Dendritic cell treated with granulocyte-macrophage colony-stimulating factor and Interleukin-4, amounts not matched to agents 40 ng/mL and 50 ng/mL, for 4 days (primary cell): ENCODE measurements around the gene CUBN.

Experiments used
- H3K27ac Mint-ChIP-seq: one replicate; pipeline ENCODE4 v1.8.0; 2022; ENCODE audit warnings: mild to moderate bottlenecking, mixed read lengths
- H3K27me3 Mint-ChIP-seq: one replicate; pipeline ENCODE4 v1.8.0; 2022; ENCODE audit warnings: mild to moderate bottlenecking, mixed read lengths
- H3K36me3 Mint-ChIP-seq: one replicate; pipeline ENCODE4 v1.8.0; 2022; ENCODE audit warnings: low read depth, mixed read lengths
- H3K4me1 Mint-ChIP-seq: one replicate; pipeline ENCODE4 v1.8.0; 2022; ENCODE audit warnings: low read depth, mixed read lengths
- H3K4me3 Mint-ChIP-seq: one replicate; pipeline ENCODE4 v1.8.0; 2022; ENCODE audit warnings: mild to moderate bottlenecking, moderate library complexity, mixed read lengths
- H3K9me3 Mint-ChIP-seq: one replicate; pipeline ENCODE4 v1.8.0; 2022; ENCODE audit warnings: mixed read lengths
- intact Hi-C: fragments of 100-400 bp; cut with micrococcal nuclease; formaldehyde crosslinking; loops from one replicate; pipeline ENCODE4 v1.15.0; 2022

The CUBN gene

GRCh38 chr10:16814012-16814411 is 315.6 kb downstream of the CUBN start:
- Mint-ChIP-seq H3K4me1 (peaks cover 53% of the 10 kb centered on the region), H3K27ac (no peak overlapping the region), H3K9me3 (no peaks in the 10 kb centered on the region)

DNA sequence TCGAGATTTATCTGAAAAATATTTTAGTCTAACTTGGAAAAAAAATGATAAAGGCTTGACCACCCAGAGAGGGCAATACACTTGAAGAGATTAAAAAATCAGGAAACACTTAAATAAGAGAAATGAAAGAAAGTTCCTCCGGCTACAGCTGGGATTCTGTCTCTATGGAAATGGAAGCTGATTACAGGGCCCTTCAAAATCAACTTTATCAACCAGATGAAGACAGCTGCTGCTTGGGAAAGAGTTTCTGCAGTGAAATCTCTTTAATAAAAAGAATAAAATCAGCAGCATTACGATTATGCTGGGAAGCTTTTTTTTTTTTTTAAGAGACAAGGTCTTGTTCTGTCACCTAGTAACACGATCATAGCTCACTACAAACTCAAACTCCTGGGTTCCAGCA is 316.9 kb downstream of the CUBN start:
- no peaks in the 10 kb centered on the region for H3K9me3 Mint-ChIP-seq

More at GRCh38 chr10:16814012-16814411, 315.6 kb downstream of the CUBN start:
- no peaks in the 10 kb centered on the region for H3K27me3 Mint-ChIP-seq
- intact Hi-C loops = loop anchor here (10.0 kb wide), 1 partner anchor 1841 kb away; the partner anchor contains the start of genes ARL5B and NSUN6
- H3K4me3 Mint-ChIP-seq = no peak overlapping the region
- peaks cover 31% of the 10 kb centered on the region for H3K36me3 Mint-ChIP-seq

GRCh38 chr10:16811765-16812164 is 317.8 kb downstream of the CUBN start:
- intact Hi-C loops = loop anchor here (10.0 kb wide), 1 partner anchor 1843 kb away; the partner anchor contains the start of genes ARL5B and NSUN6
- no peak overlapping the region for H3K27ac Mint-ChIP-seq
- H3K36me3 Mint-ChIP-seq = peaks cover 34% of the 10 kb centered on the region

More for the DNA sequence above, 316.9 kb downstream of the CUBN start:
- Mint-ChIP-seq H3K27ac (no peak overlapping the region), H3K4me1 (peaks cover 44% of the 10 kb centered on the region), H3K4me3 (no peak overlapping the region), H3K36me3 (peaks cover 37% of the 10 kb centered on the region), H3K27me3 (no peaks in the 10 kb centered on the region)
- intact Hi-C loops = loop anchor here (10.0 kb wide), 1 partner anchor 1842 kb away; the partner anchor contains the start of genes ARL5B and NSUN6

DNA sequence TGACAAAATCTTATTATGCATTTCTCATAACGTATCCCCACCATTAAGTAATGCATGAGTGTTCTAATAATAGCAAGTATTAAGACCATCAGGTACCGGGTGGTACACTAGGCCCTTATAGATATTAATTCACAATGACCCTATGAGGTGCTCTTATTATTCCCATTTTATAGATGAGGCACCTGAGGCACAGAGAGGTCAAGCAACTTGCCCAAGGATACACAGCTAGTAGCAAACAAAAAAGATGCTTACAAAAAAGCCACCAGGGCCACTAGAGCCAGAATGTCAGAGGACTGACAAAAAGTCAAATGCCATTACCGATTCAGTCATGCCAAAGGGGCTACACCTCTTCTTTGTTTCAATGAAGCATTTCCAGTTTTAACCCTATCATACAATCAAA is 318.3 kb downstream of the CUBN start:
- H3K4me1 Mint-ChIP-seq = peaks cover 40% of the 10 kb centered on the region
- intact Hi-C loops = loop anchor here (10.0 kb wide), 1 partner anchor 1844 kb away; the partner anchor contains the start of genes ARL5B and NSUN6
- no peaks in the 10 kb centered on the region for H3K27me3 Mint-ChIP-seq
- peaks cover 33% of the 10 kb centered on the region for H3K36me3 Mint-ChIP-seq
- H3K9me3 Mint-ChIP-seq = no peaks in the 10 kb centered on the region
- H3K27ac Mint-ChIP-seq = no peak overlapping the region
- H3K4me3 Mint-ChIP-seq = no peak overlapping the region

More at GRCh38 chr10:16811765-16812164, 317.8 kb downstream of the CUBN start:
- Mint-ChIP-seq H3K27me3 (no peaks in the 10 kb centered on the region), H3K4me3 (no peak overlapping the region), H3K4me1 (peaks cover 44% of the 10 kb centered on the region), H3K9me3 (no peaks in the 10 kb centered on the region)

GRCh38 chr10:16809074-16809718 is 320.4 kb downstream of the CUBN start:
- Mint-ChIP-seq H3K36me3 (peaks cover 31% of the 10 kb centered on the region), H3K27me3 (no peaks in the 10 kb centered on the region), H3K4me3 (no peak overlapping the region), H3K9me3 (no peaks in the 10 kb centered on the region), H3K4me1 (peaks cover 19% of the 10 kb centered on the region), H3K27ac (no peak overlapping the region)
- intact Hi-C loops = loop anchor here (1.0 kb wide), 1 partner anchor 907 kb away; no protein-coding TSS in a partner anchor

- peaks cover 22% of the 10 kb centered on the region for H3K36me3 Mint-ChIP-seq
- no peak overlapping the region for H3K4me3 Mint-ChIP-seq
- peaks cover 25% of the 10 kb centered on the region for H3K4me1 Mint-ChIP-seq
- H3K27me3 Mint-ChIP-seq = no peaks in the 10 kb centered on the region
- no peaks in the 10 kb centered on the region for H3K9me3 Mint-ChIP-seq
- H3K27ac Mint-ChIP-seq = no peak overlapping the region
- intact Hi-C loops = no loop called here
Observed at GRCh38 chr10:16804123-16804522, 325.5 kb downstream of the CUBN start.

- peaks cover 25% of the 10 kb centered on the region for H3K4me1 Mint-ChIP-seq
- H3K27ac Mint-ChIP-seq = no peak overlapping the region
- intact Hi-C loops = no loop called here
- H3K27me3 Mint-ChIP-seq = no peaks in the 10 kb centered on the region
- H3K36me3 Mint-ChIP-seq = peaks cover 25% of the 10 kb centered on the region
- no peak overlapping the region for H3K4me3 Mint-ChIP-seq
- H3K9me3 Mint-ChIP-seq = no peaks in the 10 kb centered on the region
Observed at GRCh38 chr10:16803464-16803863, 326.1 kb downstream of the CUBN start.

GRCh38 chr10:16799621-16800020 is 330.0 kb downstream of the CUBN start:
- H3K4me1 Mint-ChIP-seq = peaks cover 35% of the 10 kb centered on the region
- H3K4me3 Mint-ChIP-seq = no peak overlapping the region
- intact Hi-C loops = no loop called here
- H3K27ac Mint-ChIP-seq = no peak overlapping the region
- peaks cover 28% of the 10 kb centered on the region for H3K36me3 Mint-ChIP-seq
- no peaks in the 10 kb centered on the region for H3K9me3 Mint-ChIP-seq
- no peaks in the 10 kb centered on the region for H3K27me3 Mint-ChIP-seq

DNA sequence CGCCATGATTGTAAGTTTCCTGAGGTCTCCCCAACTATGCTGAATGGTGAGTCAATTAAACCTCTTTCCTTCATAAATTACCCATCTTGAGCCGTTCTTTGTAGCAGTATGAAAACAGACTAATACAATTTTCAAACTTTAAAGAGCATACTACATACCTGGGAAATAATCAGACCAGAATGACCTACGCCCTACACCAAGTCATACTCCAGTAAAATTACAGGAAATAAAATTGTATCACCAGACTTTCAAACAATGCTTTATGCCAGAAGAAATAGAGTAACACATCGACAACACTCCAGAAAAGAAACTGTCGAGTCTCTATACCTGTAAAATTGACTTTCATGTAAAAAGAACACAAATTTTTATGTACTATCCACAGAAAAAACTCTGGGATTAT is 331.0 kb downstream of the CUBN start:
- Mint-ChIP-seq H3K36me3 (peaks cover 28% of the 10 kb centered on the region), H3K4me1 (peaks cover 35% of the 10 kb centered on the region), H3K27me3 (no peaks in the 10 kb centered on the region), H3K27ac (no peak overlapping the region), H3K4me3 (no peak overlapping the region), H3K9me3 (no peaks in the 10 kb centered on the region)
- intact Hi-C loops = no loop called here

- intact Hi-C loops = no loop called here
- Mint-ChIP-seq H3K9me3 (no peaks in the 10 kb centered on the region), H3K4me3 (no peak overlapping the region), H3K27me3 (no peaks in the 10 kb centered on the region), H3K27ac (no peak overlapping the region), H3K36me3 (peaks cover 44% of the 10 kb centered on the region), H3K4me1 (peaks cover 23% of the 10 kb centered on the region)
Observed at GRCh38 chr10:16795410-16796073, 334.1 kb downstream of the CUBN start.

DNA sequence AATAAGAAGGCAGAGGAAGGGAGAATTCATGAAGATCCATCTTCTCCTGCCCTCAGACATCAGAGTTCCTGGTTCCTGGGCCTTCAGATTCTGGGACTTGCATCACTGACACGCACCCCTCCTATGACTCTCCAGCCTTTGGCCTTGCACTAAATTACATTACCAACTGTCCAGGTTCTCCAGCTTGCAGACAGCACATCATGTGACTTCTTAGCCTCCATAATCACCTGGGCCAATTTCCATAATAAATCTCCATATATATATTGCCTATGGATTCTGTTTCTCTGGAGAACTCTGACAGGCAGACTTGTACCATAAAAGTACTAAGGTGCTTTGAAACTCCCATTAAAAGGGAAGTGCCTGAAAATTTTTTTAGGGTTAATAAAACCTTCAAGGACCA is 335.6 kb downstream of the CUBN start:
- Mint-ChIP-seq H3K27ac (no peak overlapping the region), H3K36me3 (peaks cover 51% of the 10 kb centered on the region), H3K4me1 (peaks cover 11% of the 10 kb centered on the region), H3K27me3 (no peaks in the 10 kb centered on the region), H3K4me3 (no peak overlapping the region), H3K9me3 (no peaks in the 10 kb centered on the region)
- intact Hi-C loops = no loop called here

DNA sequence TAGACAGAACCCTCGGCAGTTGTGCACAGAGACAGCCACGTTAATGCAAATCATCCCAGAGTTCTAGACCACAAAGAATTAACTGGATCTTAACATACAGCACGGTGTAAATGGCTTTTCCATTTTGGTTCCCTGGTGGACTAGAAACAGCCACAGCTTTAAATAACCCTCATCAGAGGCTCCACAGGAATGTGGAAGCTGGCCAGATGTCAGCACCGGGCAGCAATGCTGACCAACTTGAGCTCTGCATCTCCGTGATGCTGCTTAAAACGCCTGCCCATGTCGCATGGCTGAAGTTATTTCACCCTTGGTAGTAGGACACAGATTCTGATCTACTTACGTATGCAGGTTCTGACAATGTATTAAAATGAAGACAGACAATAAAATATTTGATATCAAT is 336.9 kb downstream of the CUBN start:
- H3K4me3 Mint-ChIP-seq = no peak overlapping the region

GRCh38 chr10:16789765-16790164 is 339.8 kb downstream of the CUBN start:
- peaks cover 66% of the 10 kb centered on the region for H3K36me3 Mint-ChIP-seq
- H3K4me1 Mint-ChIP-seq = no peaks in the 10 kb centered on the region
- H3K4me3 Mint-ChIP-seq = no peak overlapping the region
- H3K27me3 Mint-ChIP-seq = no peaks in the 10 kb centered on the region
- H3K27ac Mint-ChIP-seq = no peak overlapping the region
- peaks cover 6% of the 10 kb centered on the region for H3K9me3 Mint-ChIP-seq
- intact Hi-C loops = no loop called here

More for the DNA sequence above, 336.9 kb downstream of the CUBN start:
- intact Hi-C loops = no loop called here
- H3K9me3 Mint-ChIP-seq = no peaks in the 10 kb centered on the region
- peaks cover 11% of the 10 kb centered on the region for H3K4me1 Mint-ChIP-seq
- peaks cover 55% of the 10 kb centered on the region for H3K36me3 Mint-ChIP-seq
- no peak overlapping the region for H3K27ac Mint-ChIP-seq
- H3K27me3 Mint-ChIP-seq = no peaks in the 10 kb centered on the region

GRCh38 chr10:16789261-16789660 is 340.4 kb downstream of the CUBN start:
- intact Hi-C loops = no loop called here
- Mint-ChIP-seq H3K27me3 (no peaks in the 10 kb centered on the region), H3K36me3 (peaks cover 71% of the 10 kb centered on the region), H3K4me3 (no peak overlapping the region), H3K4me1 (no peaks in the 10 kb centered on the region), H3K9me3 (peaks cover 11% of the 10 kb centered on the region), H3K27ac (no peak overlapping the region)
